Nephron (organoid): ENCODE results near the gene ZNF714.

Source experiments
- H3K27ac Mint-ChIP-seq, 3 experiments: 2 replicates each; pipeline ENCODE4 v1.8.0; 2020; ENCODE audit warnings: mixed read lengths in 3 of 3, mild to moderate bottlenecking in 2 of 3, moderate library complexity in 1 of 3
- H3K27me3 Mint-ChIP-seq: 2 replicates; pipeline ENCODE4 v1.8.0; 2021; ENCODE audit warnings: low read depth, mild to moderate bottlenecking, moderate library complexity, mixed read lengths
- H3K36me3 Mint-ChIP-seq: 2 replicates; pipeline ENCODE4 v1.8.0; 2020; ENCODE audit warnings: low read depth, mixed read lengths
- H3K4me1 Mint-ChIP-seq: 2 replicates; pipeline ENCODE4 v1.8.0; 2020; ENCODE audit warnings: mixed read lengths
- H3K4me3 Mint-ChIP-seq, 3 experiments: 2 replicates each; pipeline ENCODE4 v1.8.0; 2020; ENCODE audit warnings: mild to moderate bottlenecking in 3 of 3, mixed read lengths in 3 of 3, moderate library complexity in 2 of 3
- H3K9me3 Mint-ChIP-seq: 2 replicates; pipeline ENCODE4 v1.8.0; 2020; ENCODE audit warnings: mixed read lengths
- TF ChIP-seq, protein P1 (sequence below), 3 experiments: fragments of 200-600 bp; sonication (generic); IDR thresholded peaks; one replicate each; pipeline ENCODE4 v1.5.0; 2021; ENCODE audit warnings: antibody characterized with exemption in 3 of 3; ENCODE audit not compliant: unreplicated experiment in 3 of 3

The ZNF714 gene

GRCh38 chr19:21158523-21159135 is 76.6 kb downstream of the ZNF714 start:
- no peaks in the 10 kb centered on the region for H3K4me1 Mint-ChIP-seq
- H3K36me3 Mint-ChIP-seq, result peaks cover 83% of the 10 kb centered on the region
- no peaks in the 10 kb centered on the region for H3K27me3 Mint-ChIP-seq
- no peak overlapping the region for H3K4me3 Mint-ChIP-seq
- TF ChIP-seq, protein P1, sequence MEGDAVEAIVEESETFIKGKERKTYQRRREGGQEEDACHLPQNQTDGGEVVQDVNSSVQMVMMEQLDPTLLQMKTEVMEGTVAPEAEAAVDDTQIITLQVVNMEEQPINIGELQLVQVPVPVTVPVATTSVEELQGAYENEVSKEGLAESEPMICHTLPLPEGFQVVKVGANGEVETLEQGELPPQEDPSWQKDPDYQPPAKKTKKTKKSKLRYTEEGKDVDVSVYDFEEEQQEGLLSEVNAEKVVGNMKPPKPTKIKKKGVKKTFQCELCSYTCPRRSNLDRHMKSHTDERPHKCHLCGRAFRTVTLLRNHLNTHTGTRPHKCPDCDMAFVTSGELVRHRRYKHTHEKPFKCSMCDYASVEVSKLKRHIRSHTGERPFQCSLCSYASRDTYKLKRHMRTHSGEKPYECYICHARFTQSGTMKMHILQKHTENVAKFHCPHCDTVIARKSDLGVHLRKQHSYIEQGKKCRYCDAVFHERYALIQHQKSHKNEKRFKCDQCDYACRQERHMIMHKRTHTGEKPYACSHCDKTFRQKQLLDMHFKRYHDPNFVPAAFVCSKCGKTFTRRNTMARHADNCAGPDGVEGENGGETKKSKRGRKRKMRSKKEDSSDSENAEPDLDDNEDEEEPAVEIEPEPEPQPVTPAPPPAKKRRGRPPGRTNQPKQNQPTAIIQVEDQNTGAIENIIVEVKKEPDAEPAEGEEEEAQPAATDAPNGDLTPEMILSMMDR (IDR thresholded peaks at IDR 0.05; ENCODE audit: unreplicated experiment in 3 of 3), result no peak
- H3K27ac Mint-ChIP-seq, result no peak overlapping the region
- H3K9me3 Mint-ChIP-seq, result peaks cover 49% of the 10 kb centered on the region

- TF ChIP-seq, protein P1 (IDR thresholded peaks at IDR 0.05; ENCODE audit: unreplicated experiment in 3 of 3), result no peak
- Mint-ChIP-seq H3K4me1 (no peaks in the 10 kb centered on the region), H3K9me3 (peaks cover 13% of the 10 kb centered on the region), H3K4me3 (no peak overlapping the region), H3K36me3 (peaks cover 81% of the 10 kb centered on the region), H3K27me3 (no peaks in the 10 kb centered on the region), H3K27ac (no peak overlapping the region)
Measured at GRCh38 chr19:21164541-21164940, 82.5 kb downstream of the ZNF714 start.

GRCh38 chr19:21166436-21166835 is 84.4 kb downstream of the ZNF714 start:
- no peak overlapping the region for H3K4me3 Mint-ChIP-seq
- H3K4me1 Mint-ChIP-seq, result no peaks in the 10 kb centered on the region
- TF ChIP-seq, protein P1 (IDR thresholded peaks at IDR 0.05; ENCODE audit: unreplicated experiment in 3 of 3), result no peak
- H3K36me3 Mint-ChIP-seq, result peaks cover 80% of the 10 kb centered on the region
- no peak overlapping the region for H3K27ac Mint-ChIP-seq
- no peaks in the 10 kb centered on the region for H3K9me3 Mint-ChIP-seq
- no peaks in the 10 kb centered on the region for H3K27me3 Mint-ChIP-seq
